ENCODE results near the gene FHAD1. TPM values are rescaled to one million over a fixed set of nuclear protein-coding genes. Genes with fewer than 3 reads are reported as not detected.

Gene FHAD1
- total and polyA plus RNA-seq, 2 of the 13 experiments (the other 11 are each of a cell fraction or from before 2014, with no cell fraction given), result not detected

- Histone ChIP-seq H3K4me3 (replicated peaks in 1 of 3; ENCODE audit: insufficient read depth in 1 of 3, low read depth in 2 of 3, low read length in 3 of 3) (no peak overlapping the region), H3K9me3 (ENCODE audit: low read length) (no peaks in the 10 kb centered on the region), H3K36me3 (replicated peaks in 1 of 2; ENCODE audit: control insufficient read depth in 1 of 2, insufficient read depth in 2 of 2, low read length in 2 of 2) (no peaks in the 10 kb centered on the region), H2AFZ (ENCODE audit: low read length) (no peak overlapping the region), H3K27me3 (ENCODE audit: control insufficient read depth in 1 of 2, insufficient read depth in 2 of 2, low read length in 2 of 2) (peaks cover 0 to 11% of the 10 kb centered on the region in 2 experiments; a peak in 3 of 5 replicates), H4K20me1 (ENCODE audit: insufficient read depth, low read length) (0 out of 2 replicates have a peak, but pooled peaks cover 3% of the 10 kb centered on the region), H3K4me2 (ENCODE audit: low read depth, low read length) (no peak overlapping the region), H3K79me2 (ENCODE audit: insufficient read depth, low read length) (no peaks in the 10 kb centered on the region), H3K9ac (ENCODE audit: insufficient read depth, low read depth, low read length) (no peak overlapping the region), H3K4me1 (ENCODE audit: insufficient read depth, low read length) (peaks cover 22% of the 10 kb centered on the region), H3K27ac (ENCODE audit: extremely low read length, insufficient read depth, low read length) (no peak overlapping the region)
- FAIRE-seq, result no peak
- no peak for DNase-seq (ENCODE audit: low spot score)
- CTCF ChIA-PET (ENCODE audit: low intra/inter-chr PET ratio, low total read pairs), result no interaction called here
- WGBS (ENCODE audit: low lambda C conversion rate), result 61% methylated on average over 14 of the region's 14 CpGs
- intact Hi-C loops (cut with micrococcal nuclease; ENCODE audit: unreplicated experiment), result no loop called here
- POLR2A ChIA-PET, result no interaction called here
- ATAC-seq, result no peak
- BruUV-seq (replicated peaks), result no TSS peak
- TF ChIP-seq MNT (IDR thresholded peaks at IDR 0.05) (0 out of 2 replicates have a peak, but pooled peaks have one; percentile 10), ZXDC (CRISPR knock-in tag; IDR thresholded peaks at IDR 0.05) (no peak)
- in situ Hi-C loops (cut with HindIII; ENCODE audit: extremely low pct_ligation_motif_present, low pct_unique_long_range_greater_than_20kb), result no loop called here
Observed at GRCh38 chr1:15439325-15439724, 192.3 kb downstream of the FHAD1 start.

GRCh38 chr1:15440357-15440756, 193.3 kb downstream of the FHAD1 start:
- CTCF ChIA-PET (ENCODE audit: low intra/inter-chr PET ratio, low total read pairs), result no interaction called here
- no peaks in the 10 kb centered on the region for H3K36me3 ChIP-seq (replicated peaks in 1 of 2; ENCODE audit: control insufficient read depth in 1 of 2, insufficient read depth in 2 of 2, low read length in 2 of 2)
- 29% methylated on average over 1 of the region's 13 CpGs for WGBS (ENCODE audit: low lambda C conversion rate)
- H3K4me2 ChIP-seq (ENCODE audit: low read depth, low read length), result no peak overlapping the region
- intact Hi-C loops (cut with micrococcal nuclease; ENCODE audit: unreplicated experiment), result no loop called here
- POLR2A ChIA-PET, result no interaction called here
- H3K27ac ChIP-seq (ENCODE audit: extremely low read length, insufficient read depth, low read length), result no peak overlapping the region
- in situ Hi-C loops (cut with HindIII; ENCODE audit: extremely low pct_ligation_motif_present, low pct_unique_long_range_greater_than_20kb), result no loop called here
- H3K9me3 ChIP-seq (ENCODE audit: low read length), result no peaks in the 10 kb centered on the region
- no peak for DNase-seq (ENCODE audit: low spot score)
- H4K20me1 ChIP-seq (ENCODE audit: insufficient read depth, low read length), result 0 out of 2 replicates have a peak, but pooled peaks cover 3% of the 10 kb centered on the region
- no peak for ATAC-seq
- H3K4me3 ChIP-seq (replicated peaks in 1 of 3; ENCODE audit: insufficient read depth in 1 of 3, low read depth in 2 of 3, low read length in 3 of 3), result no peak overlapping the region
- BruUV-seq (replicated peaks), result no TSS peak
- H3K9ac ChIP-seq (ENCODE audit: insufficient read depth, low read depth, low read length), result no peak overlapping the region
- H3K27me3 ChIP-seq (ENCODE audit: control insufficient read depth in 1 of 2, insufficient read depth in 2 of 2, low read length in 2 of 2), result peaks cover 0 to 11% of the 10 kb centered on the region in 2 experiments; a peak in 3 of 5 replicates
- H2AFZ ChIP-seq (ENCODE audit: low read length), result no peak overlapping the region
- peaks cover 15% of the 10 kb centered on the region for H3K4me1 ChIP-seq (ENCODE audit: insufficient read depth, low read length)
- no peaks in the 10 kb centered on the region for H3K79me2 ChIP-seq (ENCODE audit: insufficient read depth, low read length)
- FAIRE-seq, result no peak
- TF ChIP-seq SP140L (CRISPR knock-in tag; IDR thresholded peaks at IDR 0.05; ENCODE audit: borderline replicate concordance) (no peak), ZNF275 (CRISPR knock-in tag; IDR thresholded peaks at IDR 0.05; ENCODE audit: borderline replicate concordance) (no peak), GRHL1 (CRISPR knock-in tag; conservative IDR thresholded peaks at IDR 0.05) (no peak), DNMT3B (CRISPR knock-in tag; conservative IDR thresholded peaks at IDR 0.05) (no peak), PHF20 (CRISPR knock-in tag; IDR thresholded peaks at IDR 0.05) (no peak), ZNF672 (CRISPR knock-in tag; IDR thresholded peaks at IDR 0.05) (no peak), CAMTA2 (CRISPR knock-in tag; IDR thresholded peaks at IDR 0.05; ENCODE audit: borderline replicate concordance) (no peak), ZNF557 (CRISPR knock-in tag; IDR thresholded peaks at IDR 0.05) (no peak), ZNF75D (CRISPR knock-in tag; IDR thresholded peaks at IDR 0.05; ENCODE audit: borderline replicate concordance) (no peak), TCF7L2 (IDR thresholded peaks at IDR 0.05; ENCODE audit: low read depth, low read length) (no peak)

All from HepG2 (cell line).